Keratinocyte (primary cell): Measurements from ENCODE around the gene GREM1. TPM values are rescaled to one million over a fixed set of nuclear protein-coding genes. Genes with fewer than 3 reads are reported as not detected.

ENCODE experiments used
- DNase-seq: peaks from one replicate; pipeline ENCODE4 v3.0.0-alpha.2; 2011; ENCODE audit warnings: low read depth, missing footprints, low spot score
- FAIRE-seq: peaks from 2 replicates; lab custom pipeline; 2011; peaks lifted over from hg19 to GRCh38; lab: Jason Lieb, UNC
- H2AFZ ChIP-seq: 2 replicates; pipeline ENCODE4 v1.6.0; 2012; ENCODE audit warnings: low read length, control low read depth, inconsistent platforms; ENCODE audit not compliant: control insufficient read depth
- H3K27ac ChIP-seq: 2 replicates; pipeline ENCODE4 v1.5.1; 2011; ENCODE audit warnings: low read length; ENCODE audit not compliant: control insufficient read depth, insufficient read depth
- H3K27me3 ChIP-seq: 3 replicates; pipeline ENCODE4 v1.6.0; 2011; ENCODE audit warnings: low read length; ENCODE audit not compliant: control insufficient read depth, insufficient read depth; ENCODE audit errors: extremely low read depth
- H3K36me3 ChIP-seq, 2 experiments: 2 replicates in 1 of 2; 3 replicates in 1 of 2; pipeline ENCODE4 v1.5.1; 2011; ENCODE audit warnings: low read length in 2 of 2, mild to moderate bottlenecking in 1 of 2; ENCODE audit not compliant: control insufficient read depth in 2 of 2, insufficient read depth in 2 of 2; ENCODE audit errors: extremely low read depth in 1 of 2
- H3K4me1 ChIP-seq: 3 replicates; pipeline ENCODE4 v1.5.1; 2011; ENCODE audit warnings: low read length; ENCODE audit not compliant: control insufficient read depth, insufficient read depth; ENCODE audit errors: extremely low read depth
- H3K4me2 ChIP-seq: 3 replicates; pipeline ENCODE4 v1.6.0; 2011; ENCODE audit warnings: low read depth, low read length; ENCODE audit not compliant: control insufficient read depth, insufficient read depth; ENCODE audit errors: extremely low read depth
- H3K4me3 ChIP-seq, 3 experiments: fragments of 200-600 bp in 1 of 3; sonication (generic) in 1 of 3; 2 replicates in 2 of 3; 3 replicates in 1 of 3; pipeline ENCODE4 v1.5.1; 2011 to 2016; ENCODE audit warnings: low read length in 3 of 3, mild to moderate bottlenecking in 3 of 3, control low read depth in 2 of 3, inconsistent platforms in 1 of 3, low read depth in 1 of 3, mixed read lengths in 1 of 3, mixed run types in 1 of 3, moderate library complexity in 1 of 3; ENCODE audit not compliant: control insufficient read depth in 2 of 3, insufficient read depth in 2 of 3; ENCODE audit errors: extremely low read depth in 1 of 3
- H3K79me2 ChIP-seq: 2 replicates; pipeline ENCODE4 v1.6.0; 2012; ENCODE audit warnings: low read length; ENCODE audit not compliant: control insufficient read depth, insufficient read depth
- H3K9ac ChIP-seq: 3 replicates; pipeline ENCODE4 v1.6.0; 2011; ENCODE audit warnings: low read length; ENCODE audit not compliant: control insufficient read depth, insufficient read depth; ENCODE audit errors: extremely low read depth
- H3K9me1 ChIP-seq: 3 replicates; pipeline ENCODE4 v1.6.0; 2011; ENCODE audit warnings: low read length; ENCODE audit not compliant: control insufficient read depth, insufficient read depth; ENCODE audit errors: extremely low read depth
- H3K9me3 ChIP-seq: 2 replicates; pipeline ENCODE4 v1.5.1; 2012; ENCODE audit warnings: low read depth, low read length; ENCODE audit not compliant: control insufficient read depth
- H4K20me1 ChIP-seq: 3 replicates; pipeline ENCODE4 v1.6.0; 2011; ENCODE audit warnings: low read length; ENCODE audit not compliant: control insufficient read depth, insufficient read depth; ENCODE audit errors: extremely low read depth
- CTCF ChIP-seq, 3 experiments: IDR thresholded peaks in 1 of 3; conservative IDR thresholded peaks in 1 of 3; optimal IDR thresholded peaks in 1 of 3; 2 replicates in 2 of 3; 3 replicates in 1 of 3; pipeline versions ENCODE3 to v1.5.1; 2011; ENCODE audit warnings: low read length in 3 of 3, mild to moderate bottlenecking in 3 of 3, moderate library complexity in 2 of 3, control low read depth in 1 of 3, inconsistent platforms in 1 of 3; ENCODE audit not compliant: insufficient read depth in 2 of 3; ENCODE audit errors: extremely low read depth in 1 of 3
- EZH2 ChIP-seq: IDR thresholded peaks from one replicate; pipeline ENCODE4 v1.6.1; 2012; ENCODE audit warnings: inconsistent platforms, mild to moderate bottlenecking, low read length, moderate library complexity
- dilution Hi-C: fragments of 300-500 bp; cut with MboI; formaldehyde crosslinking; loops from one replicate; pipeline ENCODE4 v1.7.0; 2020; ENCODE audit warnings: low sequenced_read_pairs; ENCODE audit not compliant: extremely low pct_ligation_motif_present
- polyA plus RNA-seq, 5 experiments: library from polyadenylated mRNA; depleted of rRNA in 3 of 5; stranded (reverse) in 3 of 5; stranded (forward) in 1 of 5; unstranded in 1 of 5; fragments of >200 nt; gene quantifications; 1 replicate in 1 of 5; 2 replicates in 3 of 5; 3 replicates in 1 of 5; pipeline versions ENCODE4 v1.2.1 to v1.2.3, GENCODE V29; 2011 to 2012; ENCODE audit warnings: missing spikeins in 2 of 5, low read depth in 1 of 5, low replicate concordance in 1 of 5

The GREM1 gene
- polyA plus RNA-seq, 1 donor (not counting 4 experiments of a cell fraction or from before 2014, with no cell fraction given): 0.04 TPM

- FAIRE-seq (no peak), DNase-seq (no peak)
- no peak overlapping the region for H2AFZ ChIP-seq
- H3K4me2 ChIP-seq: no peak overlapping the region
- H3K27me3 ChIP-seq: peaks cover 2% of the 10 kb centered on the region
- H3K9me3 ChIP-seq: no peaks in the 10 kb centered on the region
- no peak overlapping the region for H3K27ac ChIP-seq
- no peak overlapping the region for H3K4me3 ChIP-seq
- no peaks in the 10 kb centered on the region for H3K79me2 ChIP-seq
- no peak overlapping the region for H3K9ac ChIP-seq
- TF ChIP-seq CTCF (optimal IDR thresholded peaks at IDR 0.05 in 1 of 3, IDR thresholded peaks at IDR 0.05 in 1 of 3, conservative IDR thresholded peaks at IDR 0.05 in 1 of 3; ENCODE audit: extremely low read depth in 1 of 3, insufficient read depth in 2 of 3, low read length in 3 of 3) (no peak), EZH2 (no peak)
- no peaks in the 10 kb centered on the region for H3K4me1 ChIP-seq
- no peaks in the 10 kb centered on the region for H4K20me1 ChIP-seq
- no peaks in the 10 kb centered on the region for H3K36me3 ChIP-seq
- no peaks in the 10 kb centered on the region for H3K9me1 ChIP-seq
- dilution Hi-C loops: no loop called here
These were observed 19.5 kb downstream of the GREM1 start for GRCh38 chr15:32737304-32737703.

- H2AFZ ChIP-seq: no peak overlapping the region
- FAIRE-seq (no peak), DNase-seq (no peak)
- H3K9ac ChIP-seq: no peak overlapping the region
- no peak overlapping the region for H3K27ac ChIP-seq
- TF ChIP-seq EZH2: no peak
- no peak for TF ChIP-seq CTCF (optimal IDR thresholded peaks at IDR 0.05 in 1 of 3, IDR thresholded peaks at IDR 0.05 in 1 of 3, conservative IDR thresholded peaks at IDR 0.05 in 1 of 3; ENCODE audit: extremely low read depth in 1 of 3, insufficient read depth in 2 of 3, low read length in 3 of 3)
- dilution Hi-C loops: no loop called here
- H3K4me1 ChIP-seq: peaks cover 6% of the 10 kb centered on the region
- H3K9me3 ChIP-seq: no peaks in the 10 kb centered on the region
- H3K4me2 ChIP-seq: no peak overlapping the region
- H3K79me2 ChIP-seq: no peaks in the 10 kb centered on the region
- no peaks in the 10 kb centered on the region for H4K20me1 ChIP-seq
- H3K9me1 ChIP-seq: no peaks in the 10 kb centered on the region
- no peak overlapping the region for H3K4me3 ChIP-seq
- H3K36me3 ChIP-seq: no peaks in the 10 kb centered on the region
- H3K27me3 ChIP-seq: peaks cover 2% of the 10 kb centered on the region
These were observed 20.9 kb downstream of the GREM1 start for GRCh38 chr15:32738666-32739065.
